CMK (cell line): ENCODE data around the gene DNMBP.

Source experiments
- DNase-seq: peaks from one replicate; pipeline ENCODE4 v3.0.0-alpha.2; 2010; ENCODE audit warnings: low read depth

Gene DNMBP, protein sequence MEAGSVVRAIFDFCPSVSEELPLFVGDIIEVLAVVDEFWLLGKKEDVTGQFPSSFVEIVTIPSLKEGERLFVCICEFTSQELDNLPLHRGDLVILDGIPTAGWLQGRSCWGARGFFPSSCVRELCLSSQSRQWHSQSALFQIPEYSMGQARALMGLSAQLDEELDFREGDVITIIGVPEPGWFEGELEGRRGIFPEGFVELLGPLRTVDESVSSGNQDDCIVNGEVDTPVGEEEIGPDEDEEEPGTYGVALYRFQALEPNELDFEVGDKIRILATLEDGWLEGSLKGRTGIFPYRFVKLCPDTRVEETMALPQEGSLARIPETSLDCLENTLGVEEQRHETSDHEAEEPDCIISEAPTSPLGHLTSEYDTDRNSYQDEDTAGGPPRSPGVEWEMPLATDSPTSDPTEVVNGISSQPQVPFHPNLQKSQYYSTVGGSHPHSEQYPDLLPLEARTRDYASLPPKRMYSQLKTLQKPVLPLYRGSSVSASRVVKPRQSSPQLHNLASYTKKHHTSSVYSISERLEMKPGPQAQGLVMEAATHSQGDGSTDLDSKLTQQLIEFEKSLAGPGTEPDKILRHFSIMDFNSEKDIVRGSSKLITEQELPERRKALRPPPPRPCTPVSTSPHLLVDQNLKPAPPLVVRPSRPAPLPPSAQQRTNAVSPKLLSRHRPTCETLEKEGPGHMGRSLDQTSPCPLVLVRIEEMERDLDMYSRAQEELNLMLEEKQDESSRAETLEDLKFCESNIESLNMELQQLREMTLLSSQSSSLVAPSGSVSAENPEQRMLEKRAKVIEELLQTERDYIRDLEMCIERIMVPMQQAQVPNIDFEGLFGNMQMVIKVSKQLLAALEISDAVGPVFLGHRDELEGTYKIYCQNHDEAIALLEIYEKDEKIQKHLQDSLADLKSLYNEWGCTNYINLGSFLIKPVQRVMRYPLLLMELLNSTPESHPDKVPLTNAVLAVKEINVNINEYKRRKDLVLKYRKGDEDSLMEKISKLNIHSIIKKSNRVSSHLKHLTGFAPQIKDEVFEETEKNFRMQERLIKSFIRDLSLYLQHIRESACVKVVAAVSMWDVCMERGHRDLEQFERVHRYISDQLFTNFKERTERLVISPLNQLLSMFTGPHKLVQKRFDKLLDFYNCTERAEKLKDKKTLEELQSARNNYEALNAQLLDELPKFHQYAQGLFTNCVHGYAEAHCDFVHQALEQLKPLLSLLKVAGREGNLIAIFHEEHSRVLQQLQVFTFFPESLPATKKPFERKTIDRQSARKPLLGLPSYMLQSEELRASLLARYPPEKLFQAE (N-terminal part only)

DNA sequence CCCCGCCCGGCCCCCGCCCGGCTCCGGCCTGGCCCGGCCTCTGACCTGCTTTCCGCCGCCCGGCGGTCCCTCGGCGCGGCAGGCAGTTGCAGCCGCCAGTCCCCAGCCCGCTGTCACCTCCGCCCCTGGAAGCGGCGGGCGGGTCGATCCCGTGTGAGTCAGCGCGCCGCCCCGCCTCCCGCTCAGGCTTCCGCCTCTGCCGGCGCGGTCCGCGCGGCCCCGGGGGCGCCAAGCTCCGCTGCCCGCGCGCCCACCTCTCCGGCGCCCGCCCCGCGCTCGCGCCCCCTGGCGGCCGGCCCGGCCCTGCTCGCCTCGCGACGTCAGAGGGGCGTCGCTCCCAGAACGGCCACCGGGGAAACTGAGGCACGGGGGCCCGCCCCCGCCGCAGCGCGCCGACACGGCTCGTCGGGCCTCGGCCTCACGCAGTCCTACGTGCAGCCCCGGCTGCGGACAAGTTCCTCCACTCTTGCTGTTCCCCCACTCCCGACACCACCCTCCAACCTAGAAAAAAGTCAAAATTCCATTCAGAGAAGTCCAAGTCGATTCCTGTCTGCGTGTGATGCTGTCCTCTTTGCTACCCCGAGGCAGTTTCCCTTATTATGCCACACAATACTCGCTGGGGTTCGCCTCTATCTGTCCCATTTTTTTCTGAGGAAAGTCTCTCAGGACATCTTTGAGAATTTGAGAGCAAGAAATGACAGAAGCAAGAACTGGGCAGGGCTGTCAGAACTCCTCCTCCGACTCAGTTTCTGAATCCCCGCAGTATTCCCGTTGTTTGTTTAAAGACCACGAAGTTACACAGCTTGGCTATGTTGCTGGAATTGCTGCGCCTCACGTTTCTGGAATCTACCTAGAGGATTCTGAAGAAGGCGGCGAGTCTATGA lies at the start of gene DNMBP:
TSS of gene DNMBP (minus strand) at position 155 of the 884 bp plus-strand sequence. CDS start 37,823 bp downstream, outside the sequence.
- DNase-seq = peak; percentile 56

DNA sequence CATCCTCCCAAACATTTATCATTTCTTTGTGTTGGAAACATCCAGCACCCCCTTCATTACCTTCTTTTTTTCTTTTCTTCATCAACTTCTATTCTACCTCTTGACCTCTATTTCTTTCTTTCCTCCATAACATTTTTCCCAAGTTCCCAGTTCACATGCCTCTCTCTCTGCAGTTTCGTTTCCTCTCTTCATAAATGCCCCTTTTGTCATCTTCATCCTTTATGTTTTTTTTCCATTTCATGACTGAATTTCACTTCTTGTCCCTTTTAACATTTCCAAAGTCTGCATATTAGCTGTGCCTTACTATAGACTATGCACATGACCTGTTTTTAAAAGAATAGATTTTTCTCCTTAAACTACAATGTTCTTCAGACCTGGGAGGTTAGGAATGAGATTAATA lies 48.2 kb upstream of the DNMBP start:
- no peak for DNase-seq

DNA sequence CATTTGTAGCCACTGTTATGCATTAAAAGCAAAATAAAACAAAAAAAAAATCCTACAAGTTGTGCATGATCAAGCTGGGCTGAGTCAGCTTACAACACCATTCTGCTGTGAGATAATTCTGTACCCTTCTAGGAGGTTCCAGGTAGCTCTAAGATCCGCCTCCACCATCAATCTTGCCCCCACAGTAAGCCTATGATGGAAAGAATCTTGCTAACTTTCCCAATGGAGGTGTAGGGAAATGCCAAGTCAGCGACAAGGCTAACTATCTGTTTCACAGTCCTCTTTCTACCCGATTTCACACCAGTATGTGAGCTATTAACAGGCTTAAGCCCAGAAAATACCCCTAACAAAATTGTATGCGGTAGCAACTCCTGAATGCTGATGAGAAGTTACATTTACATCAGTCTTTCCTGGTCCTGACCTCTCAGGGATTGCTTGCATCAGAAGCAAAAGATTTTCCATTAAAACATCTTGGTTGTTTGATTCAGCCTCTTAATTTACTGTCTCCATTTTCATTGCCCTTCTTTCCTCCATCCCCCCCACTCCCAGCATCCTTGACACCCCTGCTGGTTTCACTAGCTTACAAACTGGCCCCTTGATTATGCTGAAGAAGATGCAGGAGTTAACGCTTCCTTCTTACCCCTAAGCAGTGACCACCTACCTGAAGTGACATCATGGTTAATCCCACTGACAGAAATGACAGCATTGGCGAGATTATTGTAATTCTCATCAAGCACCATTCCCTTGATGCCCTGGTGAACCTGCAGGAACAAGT lies 44.1 kb upstream of the DNMBP start:
- DNase-seq = no peak

DNA sequence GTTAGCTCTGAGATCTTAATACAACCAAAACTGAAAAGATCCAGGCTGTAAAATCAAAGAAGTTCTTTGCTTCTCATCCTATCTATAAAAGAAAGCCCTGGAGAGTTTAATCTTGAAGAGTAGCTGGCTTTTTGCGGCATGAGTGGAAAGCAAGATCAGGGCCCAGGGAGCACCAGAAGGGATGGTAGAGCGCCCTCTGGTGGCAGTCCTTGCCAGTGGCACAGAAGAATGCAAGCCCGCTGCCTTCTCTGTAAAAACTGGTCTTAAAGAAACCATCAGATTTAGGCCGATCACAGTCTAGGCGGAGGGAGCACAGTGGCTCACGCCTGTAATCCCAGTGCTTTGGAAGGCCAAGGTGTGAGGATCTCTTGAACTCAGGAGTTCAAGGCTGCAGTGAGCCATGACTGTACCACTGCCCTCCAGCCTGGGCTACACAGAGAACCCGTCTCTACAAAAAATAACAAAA lies 36.3 kb upstream of the DNMBP start:
- peak; percentile 67 for DNase-seq

DNA sequence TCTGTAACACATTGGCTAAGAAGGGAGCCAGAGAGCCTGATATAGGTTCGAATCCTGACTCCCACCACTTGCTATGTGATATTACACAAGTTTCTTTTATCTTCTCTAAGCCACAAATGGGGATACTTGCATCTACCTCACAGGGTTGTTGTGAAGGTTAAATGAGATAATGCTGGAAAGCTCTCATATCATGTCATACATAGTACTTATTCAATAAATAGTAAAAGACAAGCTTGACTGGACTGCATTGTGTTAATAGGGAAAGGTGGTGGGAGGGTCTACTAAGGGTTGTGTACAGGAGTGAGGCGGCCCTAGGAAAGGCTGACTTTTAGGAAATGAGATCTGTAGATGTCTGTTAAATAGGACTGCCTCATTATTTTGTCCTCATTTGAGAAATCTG lies 35.8 kb upstream of the DNMBP start:
- no peak for DNase-seq

DNA sequence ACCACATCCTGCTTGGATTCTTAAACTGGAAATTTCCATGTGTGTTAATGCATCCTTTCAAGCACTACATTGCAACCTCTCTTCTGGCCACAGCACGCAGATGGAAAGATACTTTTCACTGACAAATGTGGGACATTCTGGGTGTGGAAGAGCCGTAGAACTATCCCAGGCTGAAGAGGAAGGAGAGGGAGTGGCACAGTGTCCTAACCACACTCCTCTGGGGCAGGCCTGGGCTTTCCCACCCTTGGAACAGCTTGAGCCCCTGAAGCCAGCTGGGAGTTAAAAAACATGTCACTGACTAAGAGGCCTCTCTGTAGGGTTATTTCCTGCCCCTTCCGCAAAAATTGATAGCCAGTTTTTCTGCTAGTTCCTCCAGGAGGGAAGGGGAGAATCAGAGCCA lies 34.0 kb upstream of the DNMBP start:
- DNase-seq = peak; percentile 27

DNA sequence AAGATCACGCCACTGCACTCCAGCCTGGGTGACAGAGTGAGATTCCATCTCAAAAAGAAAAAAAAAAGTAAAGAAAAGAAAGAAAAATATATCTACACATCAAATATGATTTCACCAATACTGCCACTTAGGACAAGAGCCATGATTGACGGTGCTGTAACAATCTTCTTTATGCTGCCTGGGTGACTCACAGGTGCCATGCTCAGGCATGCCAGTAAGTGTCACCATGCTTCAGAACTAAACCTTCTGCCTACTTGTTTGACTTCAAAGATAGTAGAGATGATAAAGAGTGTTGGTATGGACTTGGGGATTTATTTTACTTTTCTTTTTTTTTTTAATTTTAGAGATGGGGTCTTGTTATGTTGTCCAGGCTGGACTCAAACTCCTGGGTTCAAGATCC lies 33.6 kb upstream of the DNMBP start:
- no peak for DNase-seq

DNA sequence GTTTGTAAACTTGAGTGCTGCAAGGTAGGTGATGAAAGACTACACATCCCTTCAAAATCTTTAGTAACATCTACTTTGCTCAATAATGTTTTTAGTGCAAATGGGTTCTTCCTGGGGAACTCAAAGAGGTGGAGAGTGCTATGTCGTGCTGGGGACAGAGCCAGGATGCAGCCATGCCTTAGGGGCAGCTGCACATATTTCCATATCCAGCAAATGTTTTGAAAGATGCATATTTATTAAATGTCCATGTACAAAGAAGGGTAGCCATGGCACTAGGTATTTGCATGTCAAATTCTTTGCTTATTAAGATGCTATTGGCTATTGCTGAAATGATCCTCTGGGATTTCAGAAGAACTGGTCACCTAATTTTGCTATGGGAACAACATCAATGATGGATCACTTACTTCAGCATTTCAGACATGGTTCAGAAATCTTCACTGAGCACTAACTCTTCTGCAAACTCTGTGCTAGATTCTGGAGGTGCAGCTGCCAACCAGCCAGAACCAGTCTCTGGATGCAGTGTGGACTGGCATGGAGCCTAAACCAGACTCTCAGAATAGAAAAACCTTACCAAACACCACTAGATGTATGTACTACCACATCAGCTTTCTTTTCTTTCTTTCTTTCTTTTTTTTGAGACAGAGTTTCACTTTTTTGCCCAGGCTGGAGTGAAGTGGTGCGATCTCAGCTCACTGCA lies 31.7 kb upstream of the DNMBP start:
- no peak for DNase-seq

DNA sequence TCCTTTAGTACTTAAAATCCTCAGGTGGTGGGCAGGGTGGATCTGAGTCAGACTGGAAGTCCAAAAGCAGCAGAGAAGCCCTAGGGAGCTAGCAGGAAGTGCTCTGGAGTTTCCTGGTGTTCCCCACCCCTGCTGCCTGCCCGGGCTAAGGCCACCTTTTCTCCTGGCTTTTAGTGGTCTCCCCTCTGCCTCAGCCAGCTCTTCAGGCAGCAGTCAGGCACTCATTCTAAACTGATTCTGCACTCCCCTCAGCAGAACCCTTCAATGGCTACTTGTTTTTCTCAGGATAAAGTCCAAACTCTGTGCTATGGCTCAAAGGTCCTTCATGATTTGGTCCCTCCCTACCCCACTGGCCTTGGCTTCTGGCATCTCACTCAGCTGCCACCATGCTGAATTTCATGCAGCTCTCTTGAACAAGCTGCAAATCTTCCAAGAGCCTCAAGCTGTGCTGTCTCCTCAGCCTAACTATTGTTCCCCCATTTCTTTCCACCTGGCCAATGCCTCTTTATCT lies 28.9 kb upstream of the DNMBP start:
- no peak for DNase-seq

DNA sequence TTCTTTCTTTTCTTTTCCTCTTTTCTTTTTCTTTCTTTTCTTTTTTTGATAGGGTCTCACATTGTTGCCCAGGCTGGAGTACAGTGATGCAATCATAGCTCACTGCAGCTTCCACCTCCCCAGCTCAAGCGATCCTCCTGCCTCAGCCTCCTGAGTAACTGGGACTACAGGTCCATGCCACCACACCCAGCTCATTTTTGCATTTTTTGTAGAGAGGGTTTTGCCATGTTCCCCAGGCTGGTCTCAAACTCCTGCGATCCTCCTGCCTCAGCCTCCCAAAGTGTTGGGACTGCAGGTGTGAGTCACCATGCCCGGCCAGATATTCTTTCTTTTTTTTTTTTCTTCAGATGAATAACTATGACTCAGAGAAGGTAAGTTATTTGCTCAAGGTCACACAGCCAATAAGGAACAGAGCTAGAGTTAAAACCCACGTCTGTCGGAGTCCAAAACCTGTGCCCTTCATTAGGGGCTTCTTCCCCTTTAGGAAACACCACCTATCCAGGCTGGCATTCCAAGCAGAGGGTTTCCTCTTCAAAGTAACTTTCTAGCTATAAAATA lies 28.1 kb upstream of the DNMBP start:
- no peak for DNase-seq

DNA sequence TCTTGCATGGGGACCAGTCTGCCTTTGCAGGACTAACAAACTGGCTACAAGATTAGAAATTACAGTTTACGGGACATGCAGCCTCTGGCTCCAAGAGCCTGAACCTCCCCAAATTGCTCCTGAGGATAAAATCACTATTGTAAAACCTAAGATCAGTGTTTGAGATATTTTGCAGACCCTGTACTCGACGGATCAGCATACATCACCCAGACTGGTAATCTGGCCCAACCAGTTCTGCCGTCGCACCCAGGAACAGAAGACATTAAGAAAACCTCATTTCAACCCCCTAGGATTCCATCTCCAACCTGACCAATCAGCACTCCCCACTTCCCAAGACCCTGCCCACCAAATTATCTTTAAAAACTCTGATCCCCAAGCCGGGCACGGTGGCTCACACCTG lies 27.1 kb upstream of the DNMBP start:
- no peak for DNase-seq

DNA sequence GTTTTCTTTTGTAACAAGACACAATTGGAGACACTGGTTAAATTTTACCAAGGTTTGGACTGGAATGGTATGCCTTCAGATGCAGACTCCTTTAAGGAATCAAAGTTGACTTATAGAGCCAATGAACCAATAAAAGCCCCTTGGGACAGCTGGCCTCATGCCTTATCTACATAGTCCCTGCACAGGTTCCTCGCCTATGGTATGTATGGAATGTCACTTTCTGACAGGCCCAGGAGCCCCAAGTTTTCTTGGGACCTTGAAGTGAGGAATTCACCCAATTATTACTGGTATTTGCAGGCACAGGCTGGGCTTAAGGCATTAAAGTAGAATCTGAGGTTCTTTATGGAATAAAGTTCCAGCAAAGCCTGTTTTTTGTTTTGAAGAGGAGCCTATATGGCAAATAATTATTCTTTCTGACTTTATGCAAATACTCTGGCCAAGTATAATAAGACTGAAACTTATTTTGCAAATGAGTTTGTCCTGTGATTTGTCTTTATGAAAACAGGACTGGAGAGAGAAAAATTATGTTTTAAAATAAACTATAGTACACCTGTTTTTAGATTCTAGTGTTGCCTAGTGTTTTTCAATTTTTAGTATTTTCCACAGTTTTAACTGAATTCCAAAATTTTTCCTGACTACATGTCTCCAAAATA lies 24.1 kb upstream of the DNMBP start:
- DNase-seq = no peak

DNA sequence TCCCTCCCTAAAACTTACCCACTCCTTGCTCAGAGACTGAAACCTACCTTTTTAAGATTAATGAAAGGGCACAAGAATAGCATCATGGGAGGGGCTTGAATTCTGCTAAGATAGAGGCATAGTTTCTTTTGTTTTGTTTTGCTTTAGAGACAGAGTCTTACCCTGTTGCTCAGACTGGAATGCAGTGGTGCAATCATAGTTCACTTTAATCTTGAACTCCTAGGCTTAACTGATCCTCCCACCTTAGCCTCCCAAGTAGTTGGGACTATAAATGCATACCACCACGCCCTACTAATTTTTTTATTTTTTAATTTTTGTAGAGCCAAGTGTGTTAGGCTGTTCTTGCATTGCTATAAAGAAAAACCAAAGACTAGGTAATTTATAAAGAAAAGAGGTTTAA lies 17.7 kb upstream of the DNMBP start:
- DNase-seq = no peak

DNA sequence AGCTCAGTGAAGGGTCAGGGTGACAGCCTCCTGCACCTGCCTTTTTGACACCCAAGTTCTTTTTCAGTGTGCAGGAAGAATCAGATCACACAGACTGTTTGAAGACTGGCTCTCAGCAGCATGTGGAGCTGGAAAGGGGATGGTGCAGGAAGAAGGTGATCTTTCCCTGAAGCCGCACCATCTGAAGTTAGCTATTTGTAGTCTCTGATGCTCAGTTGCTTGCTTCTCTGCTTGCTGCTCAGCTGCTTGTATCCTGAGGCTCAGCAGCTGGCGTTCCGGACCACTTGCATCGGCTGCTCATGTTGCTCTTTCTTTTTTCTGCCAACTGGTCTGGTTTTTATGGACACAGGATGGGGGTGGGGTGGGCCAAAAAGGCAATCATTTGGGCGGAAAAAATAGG lies 15.8 kb upstream of the DNMBP start:
- DNase-seq = no peak

DNA sequence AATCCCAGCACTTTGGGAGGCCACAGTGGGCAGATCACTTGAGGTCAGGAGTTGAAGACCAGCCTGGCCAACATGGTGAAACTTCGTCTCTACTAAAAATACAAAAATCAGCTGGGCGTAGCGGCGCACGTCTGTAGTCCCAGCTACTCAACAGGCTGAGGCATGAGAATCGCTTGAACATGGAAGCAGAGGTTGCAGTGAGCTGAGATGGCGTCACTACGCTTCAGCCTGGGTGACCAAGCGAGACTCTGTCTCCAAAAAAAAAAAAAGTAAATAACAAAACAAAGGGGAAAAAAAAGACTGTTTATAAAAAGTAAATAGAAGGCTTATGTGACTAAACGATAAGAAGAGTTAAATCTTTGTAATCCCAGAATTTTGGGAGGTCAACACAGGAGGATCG lies 15.0 kb upstream of the DNMBP start:
- no peak for DNase-seq

DNA sequence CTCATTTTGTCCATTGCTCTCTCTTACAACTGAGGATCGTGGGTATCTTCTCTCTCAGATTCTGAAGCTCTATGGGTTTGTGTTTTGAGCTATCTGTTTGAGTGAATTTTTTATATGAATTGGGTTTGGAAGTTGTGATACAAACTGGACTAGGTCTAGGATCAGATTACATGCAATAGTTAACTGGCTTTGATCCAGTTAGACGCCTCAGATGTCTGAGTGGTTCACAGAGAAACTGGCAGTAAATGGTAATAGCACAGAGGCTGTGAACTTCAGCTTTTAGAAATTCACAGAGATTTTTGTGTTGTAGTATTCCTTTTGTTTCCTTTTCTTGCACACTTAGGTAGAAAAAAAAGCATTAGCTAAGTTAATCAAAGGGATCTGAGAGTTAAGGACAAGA lies 12.7 kb upstream of the DNMBP start:
- DNase-seq = no peak

DNA sequence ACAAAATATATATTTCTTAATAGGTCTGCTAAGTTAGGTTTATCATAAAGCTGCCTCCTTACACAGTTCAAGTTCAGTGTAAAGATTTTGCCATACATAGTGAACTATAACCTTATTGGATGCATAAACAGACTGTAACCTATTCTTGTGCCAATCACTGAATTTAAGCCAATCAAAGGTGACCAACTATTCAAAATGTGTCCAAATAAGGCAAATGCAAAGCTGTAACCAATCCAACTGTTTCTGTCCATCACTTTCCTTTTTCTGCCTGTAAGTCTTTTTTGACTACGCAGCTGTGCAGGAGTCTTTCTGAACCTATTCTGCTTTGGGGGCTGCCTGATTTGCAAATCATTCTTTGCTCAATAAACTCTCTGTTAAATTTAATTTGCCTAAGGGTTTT lies 11.6 kb upstream of the DNMBP start:
- no peak for DNase-seq

DNA sequence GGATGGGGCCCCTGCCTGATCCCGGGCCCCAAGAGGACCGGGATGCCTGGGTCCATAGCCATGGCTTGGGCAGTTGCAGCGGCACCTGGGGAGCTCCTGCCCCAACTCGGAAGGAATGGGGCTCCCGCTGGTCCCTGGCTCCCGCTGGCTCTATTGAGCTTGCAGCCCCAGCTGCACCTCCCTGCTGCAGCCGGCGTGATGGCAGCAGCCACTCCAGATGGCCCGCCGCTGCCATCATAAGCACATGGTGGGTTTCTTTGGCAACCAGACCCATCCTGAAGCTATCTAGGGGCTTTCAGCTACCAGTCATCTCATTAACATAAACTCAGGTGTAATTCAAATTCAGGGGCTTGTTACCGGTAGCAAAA lies 11.1 kb upstream of the DNMBP start:
- no peak for DNase-seq
